Lower leg skin (tissue), 4 donors: Measurements from ENCODE around the gene NR5A2. TPM values are rescaled to one million over a fixed set of nuclear protein-coding genes. Genes with fewer than 3 reads are reported as not detected.

Experiments used
- DNase-seq, 2 donors: peaks; one replicate each; pipeline ENCODE4 v3.0.0-alpha.2; 2019; ENCODE audit warnings: low spot score in 2 of 2
- H3K4me3 ChIP-seq: fragments of 200-600 bp; sonication (generic); 2 replicates; pipeline ENCODE4 v1.5.1; 2017; ENCODE audit warnings: mild to moderate bottlenecking, low read depth; ENCODE audit not compliant: poor library complexity, severe bottlenecking
- POLR2A ChIP-seq, 2 donors: fragments of 450-650 bp; IDR thresholded peaks; one replicate each; pipeline ENCODE4 v1.6.1; 2016 to 2017; ENCODE audit warnings: antibody characterized with exemption in 2 of 2, mild to moderate bottlenecking in 1 of 2, moderate library complexity in 1 of 2
- WGBS, 2 donors: methylation state at CpG; one replicate each; pipeline ENCODE4 v1.1.5; 2018; 5-methylcytosine and 5-hydroxymethylcytosine counted together
- intact Hi-C: fragments of 100-400 bp; cut with DNase I; formaldehyde crosslinking; loops from one replicate; pipeline ENCODE4 v1.15.0; 2023; ENCODE audit warnings: low total_unique reads
- total RNA-seq, 4 donors: library from RNA; depleted of rRNA; stranded (reverse); fragments of >200 nt; gene quantifications; one replicate each; pipeline ENCODE4 v1.1.0, GENCODE V29; 2016
- TF ChIP-seq, protein P1 (sequence below), 3 donors: fragments of 450-650 bp; IDR thresholded peaks; one replicate each; pipeline ENCODE4 v1.5.1; 2016; ENCODE audit warnings: antibody characterized with exemption in 3 of 3, mild to moderate bottlenecking in 3 of 3, moderate library complexity in 2 of 3

NR5A2 gene
- total RNA-seq, 4 donors from 2014 or later, result 0.59 to 2.4 (median 1.2) TPM

DNA sequence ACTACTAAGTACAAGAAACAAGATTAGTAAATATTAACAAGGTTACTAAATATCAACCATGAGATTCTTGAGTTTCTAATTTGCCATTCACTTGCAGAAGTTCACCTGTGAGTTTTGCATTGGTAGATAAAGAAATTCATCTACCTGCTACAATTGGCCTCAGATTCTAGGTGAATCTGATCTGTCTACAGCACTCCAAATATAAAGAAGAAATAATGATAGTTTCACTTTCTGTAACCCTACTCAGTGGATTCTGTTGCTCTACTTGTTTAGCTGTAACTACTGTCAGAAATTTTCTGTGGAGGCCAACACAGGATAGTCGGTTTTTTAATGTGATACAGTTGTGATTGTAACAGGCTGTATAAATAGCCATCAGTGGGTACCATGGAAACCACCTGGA is 118.6 kb downstream of the NR5A2 start:
- TF ChIP-seq, protein P1, sequence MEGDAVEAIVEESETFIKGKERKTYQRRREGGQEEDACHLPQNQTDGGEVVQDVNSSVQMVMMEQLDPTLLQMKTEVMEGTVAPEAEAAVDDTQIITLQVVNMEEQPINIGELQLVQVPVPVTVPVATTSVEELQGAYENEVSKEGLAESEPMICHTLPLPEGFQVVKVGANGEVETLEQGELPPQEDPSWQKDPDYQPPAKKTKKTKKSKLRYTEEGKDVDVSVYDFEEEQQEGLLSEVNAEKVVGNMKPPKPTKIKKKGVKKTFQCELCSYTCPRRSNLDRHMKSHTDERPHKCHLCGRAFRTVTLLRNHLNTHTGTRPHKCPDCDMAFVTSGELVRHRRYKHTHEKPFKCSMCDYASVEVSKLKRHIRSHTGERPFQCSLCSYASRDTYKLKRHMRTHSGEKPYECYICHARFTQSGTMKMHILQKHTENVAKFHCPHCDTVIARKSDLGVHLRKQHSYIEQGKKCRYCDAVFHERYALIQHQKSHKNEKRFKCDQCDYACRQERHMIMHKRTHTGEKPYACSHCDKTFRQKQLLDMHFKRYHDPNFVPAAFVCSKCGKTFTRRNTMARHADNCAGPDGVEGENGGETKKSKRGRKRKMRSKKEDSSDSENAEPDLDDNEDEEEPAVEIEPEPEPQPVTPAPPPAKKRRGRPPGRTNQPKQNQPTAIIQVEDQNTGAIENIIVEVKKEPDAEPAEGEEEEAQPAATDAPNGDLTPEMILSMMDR (IDR thresholded peaks at IDR 0.05), result no peak
- no peak for TF ChIP-seq POLR2A (IDR thresholded peaks at IDR 0.05)
- H3K4me3 ChIP-seq, result no peak overlapping the region
- intact Hi-C loops, result no loop called here
- WGBS, 2 donors, result 31 to 44% methylated on average over 1 of the region's 1 CpG
- DNase-seq, result no peak

DNA sequence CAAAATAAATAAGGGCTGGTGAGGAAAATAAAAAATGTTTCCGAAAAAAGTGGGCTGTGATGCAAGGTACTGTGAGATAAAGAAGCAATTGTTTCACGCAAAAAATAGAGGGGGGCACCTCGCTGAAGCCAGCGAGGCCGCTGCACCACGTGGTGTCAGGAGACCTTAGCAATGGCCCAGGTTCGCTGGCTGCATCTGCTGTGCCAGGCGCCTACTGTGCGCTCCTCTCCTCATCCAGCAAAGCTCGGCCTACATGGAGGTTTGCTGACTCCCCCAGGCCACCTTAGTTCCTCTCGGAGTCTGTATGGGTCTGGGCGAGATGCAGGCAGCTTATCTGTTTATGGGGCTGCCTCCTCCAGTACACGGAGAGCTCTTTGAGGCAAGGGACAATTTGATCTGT is 119.6 kb downstream of the NR5A2 start:
- intact Hi-C loops, result no loop called here
- DNase-seq, result no peak
- WGBS, 2 donors, result 90 to 91% methylated on average over 13 of the region's 13 CpGs
- H3K4me3 ChIP-seq, result no peak overlapping the region
- TF ChIP-seq, protein P1 (IDR thresholded peaks at IDR 0.05), result no peak
- TF ChIP-seq POLR2A (IDR thresholded peaks at IDR 0.05), result no peak

DNA sequence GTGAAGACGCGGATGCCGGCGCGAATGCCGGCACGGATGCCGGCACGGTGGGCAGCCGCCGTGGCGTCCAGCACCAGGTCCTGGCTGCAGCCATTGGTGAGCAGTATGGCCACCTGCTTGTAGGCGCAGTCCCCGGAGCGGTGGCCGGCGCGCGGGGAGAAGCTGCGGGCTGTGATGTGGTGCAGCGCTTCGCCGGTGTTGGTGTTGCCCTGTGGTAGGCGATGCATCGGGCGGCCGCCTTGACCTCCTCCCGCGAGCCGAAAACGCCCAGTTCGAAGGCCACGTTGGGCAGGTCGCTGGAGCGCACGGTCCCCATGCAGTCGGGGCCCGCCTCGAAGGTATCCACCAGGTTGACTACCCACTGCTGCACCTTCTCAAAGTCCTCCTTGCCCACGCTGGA is 120.2 kb downstream of the NR5A2 start:
- no peak for DNase-seq
- 96 to 98% methylated on average over 38 to 39 of the region's 40 CpGs for WGBS, 2 donors
- intact Hi-C loops, result no loop called here
- no peak overlapping the region for H3K4me3 ChIP-seq
- TF ChIP-seq, protein P1 (IDR thresholded peaks at IDR 0.05), result no peak
- TF ChIP-seq POLR2A (IDR thresholded peaks at IDR 0.05), result no peak

DNA sequence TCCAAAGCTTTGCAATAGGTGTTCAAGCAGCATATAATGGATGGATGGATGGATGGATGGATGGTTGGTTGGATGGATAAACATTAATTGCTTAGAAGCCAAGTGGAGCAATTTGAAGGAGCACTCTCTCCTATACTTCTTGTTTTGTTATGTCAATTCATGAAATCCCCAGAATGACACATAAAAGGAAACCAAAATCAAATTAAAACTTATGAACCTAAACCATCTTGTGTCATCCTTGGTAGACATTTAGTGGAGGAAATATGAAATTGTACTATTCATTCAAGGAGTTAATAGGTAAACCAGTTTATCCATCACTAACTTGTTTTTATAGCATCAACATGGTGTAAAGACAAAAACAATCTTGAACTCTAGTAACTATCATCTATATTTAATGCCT is 122.5 kb downstream of the NR5A2 start:
- TF ChIP-seq, protein P1 (IDR thresholded peaks at IDR 0.05), result no peak
- no peak for TF ChIP-seq POLR2A (IDR thresholded peaks at IDR 0.05)
- intact Hi-C loops, result no loop called here
- H3K4me3 ChIP-seq, result no peak overlapping the region
- no peak for DNase-seq

DNA sequence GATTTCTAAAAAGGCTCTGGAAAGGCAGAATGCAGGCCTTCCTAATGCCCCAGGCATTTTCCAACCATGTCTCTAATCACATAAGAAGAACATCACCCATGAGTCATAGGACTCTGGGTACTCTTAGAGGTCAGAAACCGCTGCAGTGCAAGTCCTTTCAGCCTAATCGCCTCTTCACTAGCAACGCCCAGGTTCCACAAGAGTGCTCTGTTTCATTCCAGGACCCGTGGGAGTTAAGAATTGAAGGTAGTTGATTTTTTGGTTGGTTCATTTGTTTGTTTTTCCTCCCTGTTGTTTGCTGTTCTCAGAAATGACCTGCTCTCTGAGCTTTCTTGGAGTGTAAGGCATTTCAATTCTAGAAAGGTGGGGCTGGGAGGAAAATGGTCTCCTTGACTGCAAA is 123.2 kb downstream of the NR5A2 start:
- 52 to 64% methylated on average over 4 of the region's 4 CpGs for WGBS, 2 donors
- DNase-seq, result no peak
- no peak overlapping the region for H3K4me3 ChIP-seq
- intact Hi-C loops, result no loop called here
- TF ChIP-seq, protein P1 (IDR thresholded peaks at IDR 0.05), result no peak
- TF ChIP-seq POLR2A (IDR thresholded peaks at IDR 0.05), result no peak

DNA sequence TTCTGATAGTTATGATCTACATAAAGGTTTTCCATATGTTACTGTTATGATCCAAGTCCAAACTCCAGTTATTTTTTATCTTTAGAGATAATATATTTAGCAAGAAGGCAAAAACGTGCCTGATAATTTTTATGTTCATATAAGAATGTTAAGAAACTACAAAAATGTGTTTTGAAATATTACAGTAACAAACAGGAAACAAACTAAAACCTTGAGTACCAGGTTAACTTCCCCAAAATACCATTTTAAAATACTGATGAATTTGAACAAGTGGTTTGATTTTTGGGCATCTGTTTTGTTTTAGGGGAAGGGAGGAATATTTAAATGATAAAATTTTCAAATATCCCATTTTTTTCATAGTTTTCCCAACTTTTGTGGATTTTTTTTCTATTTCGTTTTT is 124.8 kb downstream of the NR5A2 start:
- intact Hi-C loops, result no loop called here
- no peak for DNase-seq
- WGBS, 2 donors, result 56 to 64% methylated on average over 2 of the region's 2 CpGs
- TF ChIP-seq POLR2A (IDR thresholded peaks at IDR 0.05), result no peak
- TF ChIP-seq, protein P1 (IDR thresholded peaks at IDR 0.05), result no peak
- no peak overlapping the region for H3K4me3 ChIP-seq
